HG03565 (cell line): ENCODE data around the gene CREB1.
"Not testable (repeated sequence)": the region's sequence is repeated elsewhere in the genome, so short reads cannot be mapped to it uniquely, and the experiment has no call there.

Source experiments
- ATAC-seq: cut with Tn5 transposase; IDR thresholded peaks from one replicate; pipeline ENCODE4 v1.9.1; 2021; ENCODE audit warnings: mild to moderate bottlenecking, moderate library complexity; ENCODE audit not compliant: unreplicated experiment

CREB1 gene

DNA sequence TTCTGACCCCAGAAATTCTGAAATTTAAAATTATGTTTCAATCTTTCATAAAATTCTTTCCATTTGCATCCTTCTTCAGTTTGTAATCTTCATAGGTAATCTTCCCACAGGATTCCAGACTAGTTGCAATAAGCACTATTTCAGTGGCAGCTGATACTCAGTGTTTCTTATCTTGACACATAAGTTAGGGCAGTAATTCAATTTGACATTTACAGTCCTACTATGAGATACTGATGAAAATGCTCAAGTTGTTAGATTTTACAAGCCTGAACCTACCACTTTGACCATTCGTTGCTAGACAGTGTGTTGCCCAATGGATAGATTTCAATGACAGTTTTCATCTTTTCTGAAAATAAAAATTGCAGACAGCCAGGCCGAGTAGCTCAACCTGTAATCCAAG lies 85.1 kb downstream of the CREB1 start:
- ATAC-seq: no peak

DNA sequence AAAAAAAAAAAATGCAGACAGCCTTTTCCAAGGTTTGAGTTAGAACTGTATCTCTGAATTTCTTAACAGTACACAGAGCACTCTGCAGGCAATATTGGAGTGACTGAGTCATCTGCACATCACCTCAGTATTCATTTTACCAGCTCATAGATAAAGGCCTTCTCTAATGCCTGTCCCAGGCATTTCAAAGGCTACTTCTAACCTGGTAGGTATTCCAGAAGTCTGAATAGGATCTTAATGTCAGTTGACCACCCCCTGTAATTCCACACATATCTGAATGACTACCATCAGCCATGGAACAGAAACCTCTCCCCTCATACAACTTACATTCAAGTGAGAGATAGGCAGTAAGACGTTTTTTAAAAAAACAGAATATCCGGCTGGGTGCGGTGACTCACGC lies 86.4 kb downstream of the CREB1 start:
- no peak for ATAC-seq

DNA sequence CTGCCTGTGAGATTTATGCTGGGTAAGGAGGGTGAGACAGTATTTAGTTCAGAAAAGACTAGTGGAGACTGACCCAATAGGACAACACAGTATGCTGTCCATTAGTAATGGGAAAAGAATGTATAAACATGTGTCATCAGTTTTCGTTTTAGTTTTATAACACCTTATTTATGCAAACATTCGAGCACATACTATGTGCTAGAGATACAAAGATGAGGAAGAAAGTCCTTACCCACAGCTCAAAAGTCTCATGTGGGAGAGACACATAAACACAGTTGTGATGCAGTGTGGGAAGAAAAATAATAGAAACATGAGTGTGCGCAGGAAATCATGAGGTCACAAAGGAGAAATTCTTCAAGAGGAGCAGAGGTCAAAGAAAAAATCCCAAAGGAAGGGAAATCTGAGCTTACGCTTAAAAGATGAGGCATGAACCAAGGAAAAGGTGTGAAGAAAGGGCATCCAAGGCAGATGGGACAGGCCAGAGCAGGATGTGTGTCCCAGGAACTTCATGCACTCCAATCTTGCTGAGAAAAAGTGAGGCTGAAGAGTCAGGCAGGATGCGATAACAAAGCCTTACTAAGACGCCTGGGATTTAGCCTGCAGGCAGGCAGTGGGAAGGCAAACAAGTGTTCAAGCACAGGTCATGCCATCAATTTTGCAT lies 87.4 kb downstream of the CREB1 start:
- no peak for ATAC-seq

DNA sequence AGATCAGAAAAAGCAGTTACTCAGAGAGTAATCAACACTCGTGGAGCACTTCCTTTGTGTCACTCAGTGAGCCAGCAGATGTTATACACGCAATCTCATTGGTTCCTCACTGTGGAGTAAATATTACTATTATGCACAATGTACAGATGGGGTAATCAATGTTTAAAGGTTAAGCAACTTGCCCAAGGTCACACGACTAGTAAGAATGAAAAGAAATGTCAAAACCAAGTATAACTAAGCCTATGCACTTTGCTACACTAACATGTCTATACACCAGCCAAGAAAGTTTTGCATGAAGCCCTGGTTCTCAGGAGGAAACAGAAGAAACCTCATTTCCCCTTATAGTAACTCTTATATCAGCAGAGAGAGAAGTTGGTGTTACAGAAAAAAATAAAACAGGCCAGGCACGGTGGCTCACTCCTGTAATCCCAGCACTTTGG lies 90.0 kb downstream of the CREB1 start:
- peak; percentile 42 for ATAC-seq

DNA sequence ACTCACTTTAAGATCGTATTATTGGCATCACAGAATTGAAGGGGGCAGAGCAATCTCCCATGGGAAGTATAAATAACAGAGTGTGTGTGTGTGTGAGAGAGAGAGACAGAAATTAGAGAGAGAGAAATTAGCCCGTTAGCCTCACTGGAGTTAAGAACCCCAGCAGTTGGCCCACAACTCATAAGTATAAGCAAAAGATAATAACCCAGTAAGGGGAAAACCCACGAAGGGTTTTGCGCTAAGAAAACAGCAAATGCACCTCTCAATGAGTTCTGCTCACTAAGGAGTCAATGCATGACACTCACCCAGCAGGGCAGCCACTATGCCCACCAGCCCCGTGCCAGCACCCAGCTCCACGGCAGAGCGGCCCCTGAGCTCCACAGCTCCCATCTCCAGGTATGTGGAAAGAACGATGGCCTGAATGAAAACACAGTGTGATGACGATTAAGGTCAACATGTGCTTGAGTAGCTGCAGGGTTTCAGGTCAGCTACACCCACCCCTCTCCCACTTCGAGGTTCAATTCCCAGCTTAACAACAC lies 91.8 kb downstream of the CREB1 start:
- ATAC-seq: no peak

DNA sequence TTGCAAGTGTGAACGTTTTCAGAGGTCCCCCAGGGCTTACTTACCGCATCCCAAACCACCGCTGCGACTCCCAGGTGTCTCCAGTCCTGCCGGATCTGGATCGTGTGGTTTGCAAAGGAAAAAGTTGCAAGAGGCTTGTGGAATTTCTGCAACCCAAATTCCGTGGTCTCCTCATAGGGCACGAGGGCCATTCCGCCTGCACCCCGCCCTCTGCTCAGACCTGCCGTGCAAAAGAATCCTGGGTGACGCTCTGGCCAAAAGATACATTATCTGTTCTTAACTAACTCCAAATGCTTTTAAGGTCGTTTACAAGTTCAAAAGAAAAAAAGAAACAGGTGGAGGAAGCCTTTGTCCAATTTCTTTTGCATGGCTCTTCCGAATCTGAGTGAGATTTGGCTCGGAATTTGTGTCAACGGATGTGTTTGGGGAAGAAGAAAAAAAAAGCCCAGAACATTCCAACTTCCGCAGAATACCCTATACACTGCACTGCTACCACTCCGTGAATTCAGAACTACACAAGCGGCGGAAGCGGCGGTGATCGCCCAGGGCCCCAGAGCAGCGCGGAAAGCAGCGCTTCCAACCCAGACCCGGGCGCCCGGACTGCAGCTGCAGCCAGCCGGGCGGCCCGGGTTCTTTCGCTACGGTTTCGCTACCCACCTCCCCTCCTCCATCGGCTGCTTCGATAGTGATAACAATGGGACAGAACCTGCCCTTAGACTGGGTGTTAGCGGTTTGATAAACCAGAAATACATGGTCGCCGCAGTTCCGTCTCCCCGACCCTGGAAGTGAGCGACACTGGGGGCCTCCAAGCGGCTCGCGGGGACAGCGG lies 94.6 kb downstream of the CREB1 start:
- ATAC-seq: peak; percentile 23

DNA sequence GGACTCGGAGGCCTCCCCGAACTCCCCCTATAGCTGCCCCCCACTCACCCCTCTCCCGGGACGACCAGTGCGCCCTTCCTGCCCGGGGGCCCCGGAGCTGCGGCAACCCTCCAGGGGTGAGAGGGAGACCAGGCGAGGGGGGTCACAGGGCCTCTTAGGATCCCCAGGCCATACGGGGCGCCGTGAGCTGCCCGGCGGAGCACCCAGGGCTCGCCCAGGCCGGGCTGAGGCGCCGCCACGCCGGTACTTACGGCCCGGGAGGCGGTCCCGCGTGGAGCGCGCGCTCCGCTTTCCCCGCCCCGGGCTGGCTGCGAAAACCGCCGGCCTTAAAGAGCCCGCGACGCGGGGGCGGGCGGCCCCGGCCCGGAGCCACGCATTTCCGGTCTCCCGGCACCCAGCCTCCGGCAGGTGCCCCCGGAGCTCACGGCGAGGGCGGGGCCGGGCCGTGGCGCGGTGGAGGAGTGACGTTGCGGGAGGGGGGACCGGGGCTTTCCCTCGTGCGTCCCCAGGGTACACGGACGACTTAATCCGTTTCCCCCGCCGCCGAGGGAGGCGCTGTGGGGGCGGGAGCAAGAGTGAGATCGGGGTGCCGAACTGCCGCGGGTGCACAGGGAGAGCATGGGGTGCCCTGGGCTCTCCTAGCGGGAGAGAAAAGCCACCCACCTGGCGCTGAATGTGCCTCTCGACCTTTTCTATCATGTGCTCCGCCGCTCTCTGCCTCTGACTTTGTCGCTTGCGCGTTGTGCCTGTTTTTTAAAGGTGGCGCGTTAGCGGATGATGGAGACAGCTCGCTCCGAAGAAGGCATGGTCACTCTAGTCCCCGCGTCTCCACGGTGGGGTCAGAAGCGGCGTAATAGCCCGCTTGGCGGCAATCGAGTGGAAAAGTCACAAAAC lies 95.5 kb downstream of the CREB1 start, which contains the start of gene METTL21A:
METTL21A (minus strand) TSS at position 381 of the 894 bp plus-strand sequence. CDS start 1,019 bp downstream, outside the sequence.
- ATAC-seq: peak; percentile 53

DNA sequence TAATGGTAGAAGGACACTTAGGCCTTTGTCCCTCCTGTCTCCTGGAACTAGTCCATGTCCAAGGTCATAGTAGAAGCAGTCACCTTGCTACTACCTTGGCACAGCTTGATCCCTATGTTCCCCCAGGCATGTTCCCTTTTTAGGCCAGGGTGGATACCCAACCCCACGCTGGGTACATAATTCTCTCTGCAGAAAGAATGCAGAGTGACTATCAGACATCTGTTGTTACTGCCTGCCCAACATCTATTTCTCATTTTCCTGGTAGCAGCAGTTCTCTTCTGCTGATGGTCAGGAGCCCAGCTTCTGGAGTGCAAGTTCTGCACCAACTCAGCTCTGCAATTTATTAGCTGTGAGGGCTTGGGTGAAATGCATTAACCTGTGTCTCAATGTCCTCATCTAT lies 99.8 kb downstream of the CREB1 start:
- ATAC-seq: no peak

DNA sequence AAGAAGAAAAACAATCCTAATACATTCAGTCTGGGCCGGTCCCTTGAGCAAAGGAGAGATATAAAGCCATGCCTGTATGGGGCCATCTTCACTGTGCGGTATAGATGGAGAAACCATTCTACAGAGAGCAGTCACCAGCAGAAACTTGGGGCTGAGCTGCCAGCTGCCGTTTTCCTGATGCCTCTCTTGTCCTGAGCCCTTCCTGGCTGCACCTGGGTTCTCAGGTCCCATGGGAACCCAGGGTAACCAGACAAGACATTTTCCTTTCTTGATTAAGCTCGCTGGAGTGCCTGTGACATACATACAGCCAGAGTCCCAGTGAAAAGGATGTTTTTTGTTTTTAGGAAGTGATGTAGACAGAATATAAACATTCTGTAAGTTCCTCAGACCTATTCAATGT lies 100.7 kb downstream of the CREB1 start:
- no peak for ATAC-seq

DNA sequence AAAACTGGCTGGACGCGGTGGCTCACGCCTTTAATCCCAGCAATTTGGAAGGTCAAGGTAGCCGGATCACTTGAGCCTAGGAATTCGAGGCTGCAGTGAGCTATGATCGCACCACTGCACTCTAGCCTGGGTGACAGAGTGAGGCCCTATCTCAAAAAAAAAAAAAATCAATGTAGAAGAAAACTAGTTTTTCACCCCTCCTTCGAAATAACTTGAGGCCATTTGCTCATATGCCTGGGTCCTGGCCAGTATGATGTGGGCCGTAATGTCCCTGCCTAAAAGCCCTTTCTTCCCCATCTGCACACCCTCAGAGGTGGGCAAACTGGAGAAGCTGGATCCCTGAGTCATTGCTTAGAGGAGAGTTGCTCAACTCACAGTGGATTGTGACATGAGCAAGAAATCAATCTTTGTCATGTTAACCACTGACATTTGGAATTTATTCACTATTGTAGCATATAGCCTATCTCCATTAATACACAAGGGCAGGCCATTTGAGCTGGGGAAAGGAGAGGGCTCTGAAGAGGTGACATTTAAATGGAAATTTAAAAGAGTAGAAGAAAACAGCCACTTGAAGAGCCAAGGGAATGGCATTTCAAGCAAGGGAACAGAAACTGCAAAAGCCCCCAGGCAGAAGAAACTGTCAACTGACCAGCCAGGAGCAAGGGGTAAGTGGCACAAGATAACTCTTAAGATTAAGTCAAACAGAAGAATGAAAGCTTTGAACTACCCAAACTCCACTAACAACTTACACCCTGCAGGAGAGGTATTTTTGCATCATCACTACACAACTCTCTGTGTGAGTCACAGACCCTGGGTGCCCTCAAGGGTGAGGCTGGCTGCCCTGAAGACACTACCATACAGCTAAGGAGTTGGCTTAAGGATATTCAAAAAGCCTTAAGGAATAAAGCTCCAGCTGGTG lies 103.1 kb downstream of the CREB1 start:
- ATAC-seq: no peak

DNA sequence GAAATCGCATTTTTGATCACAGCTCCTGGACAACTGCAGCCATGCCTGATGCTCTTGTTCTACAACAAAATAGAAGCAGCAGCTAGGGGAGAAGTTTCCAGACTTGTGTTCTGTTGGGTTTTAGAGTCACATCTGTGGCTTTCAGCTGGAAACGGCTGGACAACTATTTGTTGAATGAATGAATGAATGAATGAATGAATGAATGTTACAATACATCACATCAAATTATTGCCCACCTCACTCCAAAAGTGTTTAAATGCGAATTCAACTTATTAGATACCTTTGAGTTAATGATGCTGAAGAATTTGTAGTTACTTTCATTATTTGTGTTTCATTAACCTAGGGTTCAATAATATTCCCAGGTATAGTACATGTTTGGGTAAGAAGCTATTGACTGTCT lies 103.9 kb downstream of the CREB1 start:
- no peak for ATAC-seq

DNA sequence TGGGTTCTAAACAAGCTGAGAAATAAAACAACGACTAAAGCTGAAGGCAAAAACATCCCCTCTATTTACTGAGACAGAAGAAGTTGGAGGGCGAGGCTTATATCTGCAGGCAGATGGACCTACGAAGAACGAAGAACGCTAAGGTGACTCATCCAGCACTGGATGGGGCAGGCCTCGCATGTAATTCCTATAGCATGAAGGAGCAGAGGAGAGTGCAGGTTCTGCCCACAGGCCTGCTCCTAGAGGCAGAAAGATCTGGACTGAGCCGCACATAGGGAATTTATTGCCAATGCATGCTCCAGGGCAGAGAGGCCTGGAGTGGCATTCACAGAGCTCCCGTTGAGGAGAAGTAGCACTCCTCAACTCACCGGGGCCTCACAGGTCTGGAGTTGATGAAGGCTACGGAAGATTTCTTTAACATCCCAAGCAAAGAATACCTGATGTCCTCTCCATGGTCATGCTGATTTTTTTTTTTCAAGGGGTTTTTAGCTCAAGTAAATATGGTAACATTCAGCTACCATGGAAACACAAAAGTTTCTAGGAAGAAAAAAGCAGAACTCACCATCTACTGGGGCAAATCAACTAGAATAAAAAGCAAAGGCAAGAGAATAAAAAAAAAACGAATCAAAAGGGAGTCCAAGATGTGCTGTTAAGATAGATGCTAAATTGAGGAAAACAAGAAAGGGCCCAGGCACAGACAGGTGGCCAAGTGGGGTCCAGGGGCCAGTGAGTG lies 105.9 kb downstream of the CREB1 start:
- no peak for ATAC-seq

DNA sequence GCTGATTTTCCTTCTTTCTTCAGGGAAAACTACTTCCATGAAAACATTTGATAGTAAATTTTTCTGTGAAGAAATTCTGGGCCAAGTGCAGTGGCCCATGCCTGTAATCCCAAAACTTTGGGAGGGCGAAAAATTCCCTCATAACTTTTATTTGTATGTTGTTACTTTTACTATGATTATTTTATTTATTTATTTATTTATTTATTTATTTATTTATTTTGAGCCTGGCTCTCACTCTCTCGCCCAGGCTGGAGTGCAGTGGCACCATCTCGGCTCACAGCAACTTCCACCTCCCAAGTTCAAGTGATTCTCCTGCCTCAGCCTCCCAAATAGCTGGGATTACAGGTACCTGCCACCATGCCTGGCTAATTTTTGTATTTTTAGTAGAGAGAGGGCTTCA lies 109.5 kb downstream of the CREB1 start:
- not testable (repeated sequence) for ATAC-seq

DNA sequence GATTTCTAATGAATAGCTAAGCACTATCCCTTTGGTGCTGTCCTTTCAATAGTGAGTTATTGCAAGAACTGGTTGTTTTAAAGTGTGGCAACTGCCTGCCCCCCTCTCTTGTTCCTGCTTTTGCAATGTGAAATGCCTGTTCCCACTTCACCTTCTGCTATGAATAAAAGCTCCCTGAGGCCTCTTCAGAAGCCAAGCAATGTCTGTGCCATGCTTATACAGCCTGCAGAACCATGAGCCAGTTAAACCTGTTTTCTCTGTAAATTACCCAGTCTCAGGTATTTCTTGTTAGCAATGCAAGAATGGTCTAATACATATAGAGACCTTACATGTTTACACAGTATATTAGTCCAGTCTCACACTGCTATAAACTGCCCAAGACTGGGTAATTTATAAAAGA lies 110.4 kb downstream of the CREB1 start:
- ATAC-seq: no peak

DNA sequence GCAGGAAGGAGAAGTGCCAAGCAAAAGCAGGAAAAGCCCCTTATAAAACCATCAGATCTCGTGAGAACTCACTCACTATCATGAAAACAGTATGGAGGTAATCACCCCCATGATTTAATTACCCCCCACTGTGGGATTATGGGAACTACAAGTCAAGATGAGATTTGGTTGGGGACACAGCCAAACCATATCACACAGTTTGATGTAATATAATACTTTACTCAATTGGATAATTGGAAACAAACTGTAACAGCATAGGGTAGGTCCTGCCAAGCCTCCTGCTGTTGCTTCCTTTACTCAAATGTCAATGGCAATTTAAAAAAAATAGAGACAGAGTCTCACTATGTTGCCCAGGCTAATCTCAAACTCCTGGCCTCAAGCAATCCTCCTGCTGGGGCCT lies 110.9 kb downstream of the CREB1 start:
- ATAC-seq: no peak

DNA sequence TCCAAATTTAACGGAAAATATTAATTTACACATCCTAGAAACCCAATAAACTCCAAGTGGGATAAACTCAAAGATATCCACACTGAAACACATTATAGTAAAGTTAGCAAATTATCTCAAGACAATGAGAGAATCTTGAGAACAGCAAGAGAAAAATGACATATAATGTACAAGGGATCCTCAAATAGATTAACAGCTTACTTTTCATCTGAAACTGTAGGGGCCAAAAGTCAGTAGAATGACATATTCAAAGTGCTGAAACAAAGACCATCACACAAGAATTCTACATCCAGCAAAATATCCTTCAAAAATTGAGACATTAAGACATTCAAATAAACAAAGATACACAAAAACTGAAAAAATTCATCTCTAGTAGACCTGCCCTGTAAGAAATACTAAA lies 114.1 kb downstream of the CREB1 start:
- no peak for ATAC-seq

DNA sequence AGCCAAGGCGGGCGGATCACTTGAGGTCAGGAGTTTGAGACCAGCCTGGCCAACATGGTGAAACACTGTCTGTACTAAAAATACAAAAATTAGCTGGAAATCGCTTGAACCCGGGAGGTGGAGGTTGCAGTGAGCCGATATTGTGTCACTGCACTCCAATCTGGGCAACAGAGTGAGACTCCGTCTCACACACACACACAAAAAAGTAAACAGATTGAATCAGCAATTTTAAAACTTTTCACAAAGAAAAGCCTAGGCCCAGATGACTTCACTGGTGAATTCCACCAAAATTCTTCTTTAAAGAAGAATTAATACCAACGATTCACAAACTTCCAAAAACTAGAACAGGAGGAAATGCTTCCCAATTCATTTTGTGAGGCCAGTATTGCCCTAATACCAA lies 116.8 kb downstream of the CREB1 start:
- ATAC-seq: not testable (repeated sequence)
